ENCODE measurements around the gene STX19. TPM values are rescaled to one million over a fixed set of nuclear protein-coding genes. Genes with fewer than 3 reads are reported as not detected.

STX19 gene
- total RNA-seq, 1 donor from 2014 or later = not detected

- no peak for DNase-seq (ENCODE audit: low read depth)
- no peak overlapping the region for H3K4me3 ChIP-seq (ENCODE audit: low read depth, low read length)
- TF ChIP-seq CTCF (conservative IDR thresholded peaks at IDR 0.05; ENCODE audit: low read depth, low read length) = no peak
Measured at GRCh38 chr3:94009608-94010007, 18.8 kb downstream of the STX19 start.

GRCh38 chr3:94008253-94008652, 20.1 kb downstream of the STX19 start:
- TF ChIP-seq CTCF (conservative IDR thresholded peaks at IDR 0.05; ENCODE audit: low read depth, low read length) = no peak
- H3K4me3 ChIP-seq (ENCODE audit: low read depth, low read length) = no peak overlapping the region
- no peak for DNase-seq (ENCODE audit: low read depth)

- no peak for DNase-seq (ENCODE audit: low read depth)
- TF ChIP-seq CTCF (conservative IDR thresholded peaks at IDR 0.05; ENCODE audit: low read depth, low read length) = peak; percentile 86
- peak overlapping the region; percentile 17 for H3K4me3 ChIP-seq (ENCODE audit: low read depth, low read length)
Measured at GRCh38 chr3:94004301-94004910, 24.0 kb downstream of the STX19 start.

GRCh38 chr3:94001827-94002495, 26.4 kb downstream of the STX19 start:
- H3K4me3 ChIP-seq (ENCODE audit: low read depth, low read length) = no peak overlapping the region
- TF ChIP-seq CTCF (conservative IDR thresholded peaks at IDR 0.05; ENCODE audit: low read depth, low read length) = no peak
- no peak for DNase-seq (ENCODE audit: low read depth)

GRCh38 chr3:94001191-94001590, 27.2 kb downstream of the STX19 start:
- no peak overlapping the region for H3K4me3 ChIP-seq (ENCODE audit: low read depth, low read length)
- DNase-seq (ENCODE audit: low read depth) = no peak
- no peak for TF ChIP-seq CTCF (conservative IDR thresholded peaks at IDR 0.05; ENCODE audit: low read depth, low read length)

- H3K4me3 ChIP-seq (ENCODE audit: low read depth, low read length) = no peak overlapping the region
- no peak for TF ChIP-seq CTCF (conservative IDR thresholded peaks at IDR 0.05; ENCODE audit: low read depth, low read length)
- no peak for DNase-seq (ENCODE audit: low read depth)
Measured at GRCh38 chr3:93994056-93994455, 34.3 kb downstream of the STX19 start.

GRCh38 chr3:93992207-93992606, 36.2 kb downstream of the STX19 start:
- no peak for TF ChIP-seq CTCF (conservative IDR thresholded peaks at IDR 0.05; ENCODE audit: low read depth, low read length)
- no peak overlapping the region for H3K4me3 ChIP-seq (ENCODE audit: low read depth, low read length)
- no peak for DNase-seq (ENCODE audit: low read depth)
